Stimulated activated CD4-positive, alpha-beta T cell treated with anti-CD3 and anti-CD28 coated beads, Interleukin-12 subunit alpha, Interleukin-12 subunit beta, amount 100 ng/mL, for 4 hours (primary cell): Measurements from ENCODE around the gene PPP2R5B.
"Not testable (repeated sequence)": the region's sequence is repeated elsewhere in the genome, so short reads cannot be mapped to it uniquely, and the experiment has no call there.

Experiments
- DNase-seq: peaks from one replicate; pipeline ENCODE4 v3.0.0-alpha.2; 2020

PPP2R5B gene

GRCh38 chr11:64931290-64931689 lies 6.8 kb downstream of the PPP2R5B start:
- DNase-seq = no peak

GRCh38 chr11:64932324-64932723 lies 7.8 kb downstream of the PPP2R5B start:
- DNase-seq = no peak

- DNase-seq = no peak
Measured at GRCh38 chr11:64933213-64933934, 8.9 kb downstream of the PPP2R5B start.

- DNase-seq = no peak
Measured at GRCh38 chr11:64933935-64934681, 9.6 kb downstream of the PPP2R5B start.

GRCh38 chr11:64934682-64935358 lies 10.3 kb downstream of the PPP2R5B start:
- no peak for DNase-seq

- no peak for DNase-seq
Measured at GRCh38 chr11:64935359-64936081, 11.0 kb downstream of the PPP2R5B start, which contains the start of gene GPHA2. TSS of gene GPHA2 (minus strand) at chr11:64935893. CDS start at chr11:64935460, 433 bp downstream.

GRCh38 chr11:64936539-64936938 lies 12.1 kb downstream of the PPP2R5B start:
- no peak for DNase-seq

- no peak for DNase-seq
Measured at GRCh38 chr11:64947208-64947814, 22.8 kb downstream of the PPP2R5B start.

GRCh38 chr11:64951529-64951928 lies 27.0 kb downstream of the PPP2R5B start:
- DNase-seq = no peak

GRCh38 chr11:64954201-64954600 lies 29.7 kb downstream of the PPP2R5B start:
- DNase-seq = no peak

GRCh38 chr11:64959498-64959897 lies 35.0 kb downstream of the PPP2R5B start:
- DNase-seq = no peak

GRCh38 chr11:64960719-64961118 lies 36.2 kb downstream of the PPP2R5B start:
- DNase-seq = no peak

- DNase-seq = no peak
Measured at GRCh38 chr11:64963072-64963631, 38.7 kb downstream of the PPP2R5B start.

- no peak for DNase-seq
Measured at GRCh38 chr11:64967375-64967774, 42.9 kb downstream of the PPP2R5B start.

GRCh38 chr11:64969209-64969608 lies 44.7 kb downstream of the PPP2R5B start:
- DNase-seq = no peak

- DNase-seq = peak; percentile 8
Measured at GRCh38 chr11:64970731-64971151, 46.3 kb downstream of the PPP2R5B start.

- peak; percentile 93 for DNase-seq
Measured at GRCh38 chr11:64971421-64972233, 47.1 kb downstream of the PPP2R5B start, which contains the start of gene MAJIN. TSS of gene MAJIN (minus strand) at chr11:64972108. CDS start at chr11:64959405, 12,703 bp downstream.

- DNase-seq = no peak
Measured at GRCh38 chr11:64974124-64974523, 49.6 kb downstream of the PPP2R5B start.

GRCh38 chr11:64976651-64977050 lies 52.2 kb downstream of the PPP2R5B start:
- DNase-seq = no peak

GRCh38 chr11:64983339-64983738 lies 58.9 kb downstream of the PPP2R5B start:
- not testable (repeated sequence) for DNase-seq
